ENCODE results near the gene LETMD1. TPM values are rescaled to one million over a fixed set of nuclear protein-coding genes. Genes with fewer than 3 reads are reported as not detected.

The LETMD1 gene
- total and polyA plus RNA-seq, 2 of the 4 experiments (the other 2 are of a cell fraction): 27.6 to 40.1 TPM

DNA sequence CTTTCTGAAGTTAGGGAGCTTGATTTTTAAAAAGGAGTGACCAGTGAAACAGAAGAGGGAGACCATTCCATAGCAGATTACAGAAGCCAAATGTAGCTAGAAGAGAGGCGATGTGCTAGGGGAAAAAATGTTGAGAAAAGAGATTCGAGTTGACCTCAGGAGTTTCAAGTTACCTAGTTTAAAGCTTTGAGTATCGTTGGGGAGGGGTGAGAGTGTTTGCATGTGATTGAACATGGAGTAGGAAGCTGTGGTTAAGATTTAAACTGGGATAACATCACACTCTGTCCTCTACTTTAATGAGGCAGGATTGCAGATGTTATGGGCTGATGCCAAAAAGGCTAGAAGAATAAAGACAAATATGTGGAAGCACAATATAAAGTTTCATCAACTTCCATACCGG is 3.7 kb downstream of the LETMD1 start:
- Histone ChIP-seq H4K91ac (ENCODE audit: insufficient read depth, low read depth, low read length) (no peak overlapping the region), H3K4me2 (ENCODE audit: low read depth, low read length) (no peak overlapping the region), H3K27ac (ENCODE audit: insufficient read depth, low read length) (no peak overlapping the region), H3K18ac (ENCODE audit: low read depth, low read length) (no peak overlapping the region), H3K56ac (ENCODE audit: extremely low read depth, insufficient read depth, low read length) (no peak overlapping the region), H2BK20ac (ENCODE audit: low read depth, low read length) (no peak overlapping the region), H3K9me3 (ENCODE audit: control insufficient read depth, insufficient read depth, low read length) (no peaks in the 10 kb centered on the region), H3K27me3 (ENCODE audit: control insufficient read depth, insufficient read depth, low read length) (no peaks in the 10 kb centered on the region), H2AK9ac (replicated peaks; ENCODE audit: low read depth, low read length, poor library complexity) (no peak overlapping the region), H2BK120ac (ENCODE audit: low read depth, low read length) (no peak overlapping the region), H3K23ac (ENCODE audit: low read depth, low read length) (no peak overlapping the region), H3K14ac (replicated peaks; ENCODE audit: low read depth, low read length) (no peak overlapping the region), H3K9ac (ENCODE audit: low read depth, low read length) (no peak overlapping the region), H3K79me1 (ENCODE audit: low read depth in 1 of 2, low read length in 2 of 2) (peaks cover 17 to 24% of the 10 kb centered on the region in 2 experiments), H4K8ac (ENCODE audit: low read depth in 2 of 2, low read length in 2 of 2) (no peak overlapping the region), H2AK5ac (ENCODE audit: low read depth, low read length) (no peak overlapping the region), H3K4me3 (ENCODE audit: insufficient read depth, low read depth, low read length) (no peak overlapping the region), H4K5ac (ENCODE audit: low read depth, low read length) (no peak overlapping the region), H3K36me3 (ENCODE audit: control insufficient read depth, insufficient read depth, low read length) (peaks cover 15% of the 10 kb centered on the region), H3K9me1 (ENCODE audit: insufficient read depth, low read length) (peaks cover 8% of the 10 kb centered on the region; the same call in 1 of the 2 replicates), H3K4me1 (ENCODE audit: control insufficient read depth, insufficient read depth, low read length) (no peaks in the 10 kb centered on the region; the same call in 1 of the 2 replicates), H2BK5ac (ENCODE audit: low read depth, low read length, poor library complexity, severe bottlenecking) (no peak overlapping the region), H3K4ac (ENCODE audit: low read depth, low read length) (no peak overlapping the region), H2AFZ (replicated peaks; ENCODE audit: low read length, poor library complexity) (no peak overlapping the region), H4K20me1 (ENCODE audit: insufficient read depth, low read length) (no peaks in the 10 kb centered on the region), H2BK15ac (ENCODE audit: low read depth, low read length) (no peak overlapping the region)
- dilution Hi-C loops (cut with HindIII; ENCODE audit: low sequenced_read_pairs, unreplicated experiment) (no loop called here), intact Hi-C loops (cut with micrococcal nuclease) (no loop called here), in situ Hi-C loops (cut with MboI; ENCODE audit: low sequenced_read_pairs) (no loop called here)
- POLR2A ChIA-PET (ENCODE audit: unreplicated experiment): no interaction called here
- DNase-seq (no peak), ATAC-seq (ENCODE audit: low read depth) (no peak)
- no TSS peak for BruUV-seq (replicated peaks)
- TF ChIP-seq, protein P1, sequence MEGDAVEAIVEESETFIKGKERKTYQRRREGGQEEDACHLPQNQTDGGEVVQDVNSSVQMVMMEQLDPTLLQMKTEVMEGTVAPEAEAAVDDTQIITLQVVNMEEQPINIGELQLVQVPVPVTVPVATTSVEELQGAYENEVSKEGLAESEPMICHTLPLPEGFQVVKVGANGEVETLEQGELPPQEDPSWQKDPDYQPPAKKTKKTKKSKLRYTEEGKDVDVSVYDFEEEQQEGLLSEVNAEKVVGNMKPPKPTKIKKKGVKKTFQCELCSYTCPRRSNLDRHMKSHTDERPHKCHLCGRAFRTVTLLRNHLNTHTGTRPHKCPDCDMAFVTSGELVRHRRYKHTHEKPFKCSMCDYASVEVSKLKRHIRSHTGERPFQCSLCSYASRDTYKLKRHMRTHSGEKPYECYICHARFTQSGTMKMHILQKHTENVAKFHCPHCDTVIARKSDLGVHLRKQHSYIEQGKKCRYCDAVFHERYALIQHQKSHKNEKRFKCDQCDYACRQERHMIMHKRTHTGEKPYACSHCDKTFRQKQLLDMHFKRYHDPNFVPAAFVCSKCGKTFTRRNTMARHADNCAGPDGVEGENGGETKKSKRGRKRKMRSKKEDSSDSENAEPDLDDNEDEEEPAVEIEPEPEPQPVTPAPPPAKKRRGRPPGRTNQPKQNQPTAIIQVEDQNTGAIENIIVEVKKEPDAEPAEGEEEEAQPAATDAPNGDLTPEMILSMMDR (conservative IDR thresholded peaks at IDR 0.05; ENCODE audit: low read depth, low read length): no peak
- no peak for TF ChIP-seq RCOR1 (IDR thresholded peaks at IDR 0.05; ENCODE audit: insufficient replicate concordance, low read length)
- no peak for TF ChIP-seq POLR2A (IDR thresholded peaks at IDR 0.05; ENCODE audit: low read depth, low read length)
- TF ChIP-seq RAD21 (IDR thresholded peaks at IDR 0.05; ENCODE audit: low read length): no peak
- no peak for TF ChIP-seq MAZ (IDR thresholded peaks at IDR 0.05; ENCODE audit: borderline replicate concordance, low read depth, low read length)
- TF ChIP-seq MXI1 (IDR thresholded peaks at IDR 0.05; ENCODE audit: borderline replicate concordance, low read depth, low read length): no peak
- TF ChIP-seq FOS (IDR thresholded peaks at IDR 0.05; ENCODE audit: low read depth, low read length): no peak
- no peak for TF ChIP-seq CHD1 (IDR thresholded peaks at IDR 0.05; ENCODE audit: low read depth, low read length)
- no peak for TF ChIP-seq NFE2L2 (IDR thresholded peaks at IDR 0.05; ENCODE audit: low read depth, low read length)
- TF ChIP-seq, protein P2, sequence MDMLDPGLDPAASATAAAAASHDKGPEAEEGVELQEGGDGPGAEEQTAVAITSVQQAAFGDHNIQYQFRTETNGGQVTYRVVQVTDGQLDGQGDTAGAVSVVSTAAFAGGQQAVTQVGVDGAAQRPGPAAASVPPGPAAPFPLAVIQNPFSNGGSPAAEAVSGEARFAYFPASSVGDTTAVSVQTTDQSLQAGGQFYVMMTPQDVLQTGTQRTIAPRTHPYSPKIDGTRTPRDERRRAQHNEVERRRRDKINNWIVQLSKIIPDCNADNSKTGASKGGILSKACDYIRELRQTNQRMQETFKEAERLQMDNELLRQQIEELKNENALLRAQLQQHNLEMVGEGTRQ (IDR thresholded peaks at IDR 0.05; ENCODE audit: low read depth, low read length): no peak
- no peak for TF ChIP-seq SMC3 (IDR thresholded peaks at IDR 0.05; ENCODE audit: low read depth, low read length)
- TF ChIP-seq BHLHE40 (IDR thresholded peaks at IDR 0.05; ENCODE audit: low read depth, low read length): no peak
- TF ChIP-seq CEBPB (IDR thresholded peaks at IDR 0.05; ENCODE audit: low read depth, low read length): no peak
- TF ChIP-seq ELK1 (IDR thresholded peaks at IDR 0.05; ENCODE audit: borderline replicate concordance, low read depth, low read length): no peak
- TF ChIP-seq RFX5 (IDR thresholded peaks at IDR 0.05; ENCODE audit: low read depth, low read length): no peak
- no peak for TF ChIP-seq MAFK (IDR thresholded peaks at IDR 0.05; ENCODE audit: low read depth, low read length)
- WGBS, 2 experiments (ENCODE audit: extremely low coverage in 2 of 2, insufficient read length in 1 of 2): 74% methylated on average over 2 of the region's 4 CpGs; no CpG with 5 or more reads in 1 of the 2 experiments
- CTCF ChIA-PET: interaction anchor here (0.6 to 0.7 kb wide), 2 partner anchors 11 to 58 kb away, joined by 3 to 4 read pairs; no protein-coding TSS in a partner anchor

All from IMR-90 (cell line).